GM18511 (cell line): Measurements from ENCODE around the gene MRPS34.

Source experiments
- ATAC-seq: cut with Tn5 transposase; IDR thresholded peaks from one replicate; pipeline ENCODE4 v1.9.1; 2021; ENCODE audit warnings: mild to moderate bottlenecking, moderate library complexity; ENCODE audit not compliant: unreplicated experiment

Gene MRPS34

GRCh38 chr16:1731603-1732002 lies 41.3 kb downstream of the MRPS34 start:
- ATAC-seq: no peak

GRCh38 chr16:1731073-1731472 lies 41.9 kb downstream of the MRPS34 start:
- no peak for ATAC-seq

- no peak for ATAC-seq
Measured at GRCh38 chr16:1729445-1729844, 43.5 kb downstream of the MRPS34 start.

DNA sequence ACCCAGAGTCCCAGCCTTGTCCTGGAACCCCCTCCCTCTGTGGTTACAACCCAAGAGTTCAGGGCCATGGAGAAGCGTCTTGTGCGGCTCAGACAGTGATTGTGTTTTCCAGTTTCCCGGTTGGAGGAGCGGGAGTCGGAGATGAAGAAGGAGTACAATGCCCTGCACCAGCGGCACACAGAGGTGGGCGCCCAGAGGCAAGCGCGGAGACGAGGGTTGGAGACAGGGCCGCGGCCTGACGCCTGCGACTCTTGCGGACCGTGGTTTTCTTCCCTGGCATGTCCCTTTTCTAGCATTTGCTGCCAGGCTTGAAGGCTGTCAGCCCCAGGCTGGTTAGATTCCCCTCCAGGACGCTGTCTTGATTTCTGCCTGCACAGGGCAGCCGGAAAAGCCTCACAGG lies 43.9 kb downstream of the MRPS34 start:
- ATAC-seq: no peak

DNA sequence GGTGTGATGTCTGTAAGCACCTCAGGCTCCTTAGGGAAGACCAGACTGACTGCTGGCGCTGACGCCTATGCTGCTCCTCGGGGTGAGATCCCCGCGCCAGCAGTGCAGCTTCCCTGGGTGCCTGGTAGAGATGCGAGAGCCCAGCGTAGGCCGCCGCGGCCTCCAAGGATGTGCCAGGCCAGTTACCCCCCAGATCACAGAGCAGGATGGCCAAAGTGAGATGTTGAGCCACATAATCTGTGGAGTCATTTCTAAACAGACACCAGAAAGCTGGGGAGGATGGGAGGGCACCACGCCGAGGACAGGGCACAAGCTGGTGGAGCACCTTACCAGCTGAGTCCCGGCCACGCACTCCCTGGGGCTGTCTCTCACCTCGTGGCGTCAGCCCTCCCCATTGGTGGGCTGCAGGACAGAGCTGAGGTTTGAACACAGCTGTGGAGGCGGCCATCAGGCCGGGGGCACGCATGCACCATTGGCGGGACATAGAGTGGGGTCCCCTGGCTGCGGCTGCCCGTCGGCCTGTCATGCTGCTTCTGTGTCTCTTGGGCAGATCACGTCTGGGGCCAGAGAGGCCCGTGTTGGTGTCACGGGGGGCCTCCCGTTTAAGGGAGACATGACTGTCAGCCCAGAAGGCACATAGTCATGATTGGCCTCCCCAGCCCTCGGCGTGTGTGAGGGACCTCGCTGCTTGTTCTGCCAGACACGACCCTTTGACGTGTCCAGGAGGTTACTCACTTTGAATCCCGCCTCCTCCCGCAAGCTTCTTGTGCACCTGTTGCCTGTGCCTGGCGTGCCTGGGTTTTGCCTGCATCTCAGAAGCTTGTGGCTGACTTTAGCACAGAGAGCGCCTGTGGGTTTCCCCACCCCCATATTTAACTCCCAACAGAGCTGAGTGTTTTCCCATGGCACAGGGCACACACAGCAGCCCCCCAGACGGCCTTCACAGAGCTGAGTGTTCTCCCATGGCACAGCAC lies 45.0 kb downstream of the MRPS34 start:
- no peak for ATAC-seq

GRCh38 chr16:1726661-1727502 lies 46.1 kb downstream of the MRPS34 start:
- ATAC-seq: no peak

DNA sequence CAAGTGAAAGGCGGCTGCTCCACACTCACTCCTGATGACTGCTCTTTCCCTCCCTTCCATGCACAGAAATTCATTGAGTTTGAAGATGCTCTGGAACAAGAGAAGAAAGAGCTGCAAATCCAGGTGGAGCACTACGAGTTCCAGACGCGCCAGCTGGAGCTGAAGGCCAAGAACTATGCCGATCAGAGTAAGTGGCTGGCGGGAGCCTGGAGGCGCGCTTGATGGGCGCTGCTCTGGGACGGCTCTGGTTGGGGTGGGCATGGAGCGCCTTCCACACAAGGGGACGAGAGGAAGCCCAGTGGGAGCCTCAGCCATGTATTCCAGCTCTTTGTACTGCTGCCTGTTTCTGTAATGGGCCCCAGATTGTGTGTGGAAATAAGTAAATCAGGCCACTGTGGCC lies 48.4 kb downstream of the MRPS34 start:
- no peak for ATAC-seq

- no peak for ATAC-seq
Measured at GRCh38 chr16:1723450-1724147, 49.3 kb downstream of the MRPS34 start.
